Keratinocyte (primary cell): Measurements from ENCODE around the gene FAM53B. TPM values are rescaled to one million over a fixed set of nuclear protein-coding genes. Genes with fewer than 3 reads are reported as not detected.

Source experiments
- DNase-seq: peaks from one replicate; pipeline ENCODE4 v3.0.0-alpha.2; 2011; ENCODE audit warnings: low read depth, missing footprints, low spot score
- FAIRE-seq: peaks from 2 replicates; lab custom pipeline; 2011; peaks lifted over from hg19 to GRCh38; lab: Jason Lieb, UNC
- H2AFZ ChIP-seq: 2 replicates; pipeline ENCODE4 v1.6.0; 2012; ENCODE audit warnings: low read length, control low read depth, inconsistent platforms; ENCODE audit not compliant: control insufficient read depth
- H3K27ac ChIP-seq: 2 replicates; pipeline ENCODE4 v1.5.1; 2011; ENCODE audit warnings: low read length; ENCODE audit not compliant: control insufficient read depth, insufficient read depth
- H3K27me3 ChIP-seq: 3 replicates; pipeline ENCODE4 v1.6.0; 2011; ENCODE audit warnings: low read length; ENCODE audit not compliant: control insufficient read depth, insufficient read depth; ENCODE audit errors: extremely low read depth
- H3K36me3 ChIP-seq, 2 experiments: 2 replicates in 1 of 2; 3 replicates in 1 of 2; pipeline ENCODE4 v1.5.1; 2011; ENCODE audit warnings: low read length in 2 of 2, mild to moderate bottlenecking in 1 of 2; ENCODE audit not compliant: control insufficient read depth in 2 of 2, insufficient read depth in 2 of 2; ENCODE audit errors: extremely low read depth in 1 of 2
- H3K4me1 ChIP-seq: 3 replicates; pipeline ENCODE4 v1.5.1; 2011; ENCODE audit warnings: low read length; ENCODE audit not compliant: control insufficient read depth, insufficient read depth; ENCODE audit errors: extremely low read depth
- H3K4me2 ChIP-seq: 3 replicates; pipeline ENCODE4 v1.6.0; 2011; ENCODE audit warnings: low read depth, low read length; ENCODE audit not compliant: control insufficient read depth, insufficient read depth; ENCODE audit errors: extremely low read depth
- H3K4me3 ChIP-seq, 3 experiments: fragments of 200-600 bp in 1 of 3; sonication (generic) in 1 of 3; 2 replicates in 2 of 3; 3 replicates in 1 of 3; pipeline ENCODE4 v1.5.1; 2011 to 2016; ENCODE audit warnings: low read length in 3 of 3, mild to moderate bottlenecking in 3 of 3, control low read depth in 2 of 3, inconsistent platforms in 1 of 3, low read depth in 1 of 3, mixed read lengths in 1 of 3, mixed run types in 1 of 3, moderate library complexity in 1 of 3; ENCODE audit not compliant: control insufficient read depth in 2 of 3, insufficient read depth in 2 of 3; ENCODE audit errors: extremely low read depth in 1 of 3
- H3K79me2 ChIP-seq: 2 replicates; pipeline ENCODE4 v1.6.0; 2012; ENCODE audit warnings: low read length; ENCODE audit not compliant: control insufficient read depth, insufficient read depth
- H3K9ac ChIP-seq: 3 replicates; pipeline ENCODE4 v1.6.0; 2011; ENCODE audit warnings: low read length; ENCODE audit not compliant: control insufficient read depth, insufficient read depth; ENCODE audit errors: extremely low read depth
- H3K9me1 ChIP-seq: 3 replicates; pipeline ENCODE4 v1.6.0; 2011; ENCODE audit warnings: low read length; ENCODE audit not compliant: control insufficient read depth, insufficient read depth; ENCODE audit errors: extremely low read depth
- H3K9me3 ChIP-seq: 2 replicates; pipeline ENCODE4 v1.5.1; 2012; ENCODE audit warnings: low read depth, low read length; ENCODE audit not compliant: control insufficient read depth
- H4K20me1 ChIP-seq: 3 replicates; pipeline ENCODE4 v1.6.0; 2011; ENCODE audit warnings: low read length; ENCODE audit not compliant: control insufficient read depth, insufficient read depth; ENCODE audit errors: extremely low read depth
- EZH2 ChIP-seq: IDR thresholded peaks from one replicate; pipeline ENCODE4 v1.6.1; 2012; ENCODE audit warnings: inconsistent platforms, mild to moderate bottlenecking, low read length, moderate library complexity
- dilution Hi-C: fragments of 300-500 bp; cut with MboI; formaldehyde crosslinking; loops from one replicate; pipeline ENCODE4 v1.7.0; 2020; ENCODE audit warnings: low sequenced_read_pairs; ENCODE audit not compliant: extremely low pct_ligation_motif_present
- polyA plus RNA-seq, 5 experiments: library from polyadenylated mRNA; depleted of rRNA in 3 of 5; stranded (reverse) in 3 of 5; stranded (forward) in 1 of 5; unstranded in 1 of 5; fragments of >200 nt; gene quantifications; 1 replicate in 1 of 5; 2 replicates in 3 of 5; 3 replicates in 1 of 5; pipeline versions ENCODE4 v1.2.1 to v1.2.3, GENCODE V29; 2011 to 2012; ENCODE audit warnings: missing spikeins in 2 of 5, low read depth in 1 of 5, low replicate concordance in 1 of 5
- TF ChIP-seq, protein P1 (sequence below), 3 experiments: IDR thresholded peaks in 1 of 3; conservative IDR thresholded peaks in 1 of 3; optimal IDR thresholded peaks in 1 of 3; 2 replicates in 2 of 3; 3 replicates in 1 of 3; pipeline versions ENCODE3 to v1.5.1; 2011; ENCODE audit warnings: low read length in 3 of 3, mild to moderate bottlenecking in 3 of 3, moderate library complexity in 2 of 3, control low read depth in 1 of 3, inconsistent platforms in 1 of 3; ENCODE audit not compliant: insufficient read depth in 2 of 3; ENCODE audit errors: extremely low read depth in 1 of 3

Gene FAM53B
- polyA plus RNA-seq, 1 donor (not counting 4 experiments of a cell fraction or from before 2014, with no cell fraction given), result 8.6 TPM

DNA sequence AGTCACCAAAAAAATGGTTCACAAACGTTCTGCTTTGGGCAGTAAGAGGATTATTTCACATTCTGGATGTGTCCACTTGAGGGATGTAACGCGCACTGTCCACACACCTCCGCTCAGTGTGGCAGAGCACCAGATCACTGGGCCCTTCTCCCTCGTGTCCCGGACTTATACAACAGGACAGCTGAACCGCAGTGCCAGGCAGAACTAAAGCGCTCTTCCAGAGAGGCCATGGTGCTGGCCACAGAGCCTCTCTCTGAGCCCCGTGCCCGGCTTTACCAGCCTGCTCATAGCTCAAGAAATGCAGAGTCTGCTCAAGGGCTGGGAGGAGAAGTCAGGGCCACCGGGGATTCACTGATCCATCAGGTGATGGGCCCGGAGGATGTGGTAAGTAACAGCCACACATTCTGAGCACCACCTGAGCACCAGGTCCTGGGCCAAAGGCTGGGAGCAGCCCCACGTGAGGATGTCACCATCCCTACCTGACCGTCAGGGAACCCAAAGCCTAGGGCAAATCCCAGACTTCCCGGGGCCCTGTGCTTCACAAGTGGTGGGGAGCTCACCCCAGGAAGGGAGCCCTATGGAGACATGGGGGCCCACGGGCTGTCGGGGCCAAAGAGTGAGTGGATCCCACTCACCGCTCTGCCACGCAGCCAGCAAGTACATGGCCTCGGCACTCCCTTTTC lies 74.9 kb downstream of the FAM53B start:
- Histone ChIP-seq H3K27me3 (no peaks in the 10 kb centered on the region), H3K4me1 (peaks cover 5% of the 10 kb centered on the region), H3K9ac (no peak overlapping the region), H2AFZ (no peak overlapping the region), H3K36me3 (peaks cover 3 to 11% of the 10 kb centered on the region in 2 experiments), H3K27ac (no peak overlapping the region), H3K4me3 (no peak overlapping the region), H3K79me2 (peaks cover 23% of the 10 kb centered on the region), H4K20me1 (peaks cover 6% of the 10 kb centered on the region), H3K9me3 (no peaks in the 10 kb centered on the region), H3K4me2 (no peak overlapping the region), H3K9me1 (peaks cover 2% of the 10 kb centered on the region)
- TF ChIP-seq, protein P1, sequence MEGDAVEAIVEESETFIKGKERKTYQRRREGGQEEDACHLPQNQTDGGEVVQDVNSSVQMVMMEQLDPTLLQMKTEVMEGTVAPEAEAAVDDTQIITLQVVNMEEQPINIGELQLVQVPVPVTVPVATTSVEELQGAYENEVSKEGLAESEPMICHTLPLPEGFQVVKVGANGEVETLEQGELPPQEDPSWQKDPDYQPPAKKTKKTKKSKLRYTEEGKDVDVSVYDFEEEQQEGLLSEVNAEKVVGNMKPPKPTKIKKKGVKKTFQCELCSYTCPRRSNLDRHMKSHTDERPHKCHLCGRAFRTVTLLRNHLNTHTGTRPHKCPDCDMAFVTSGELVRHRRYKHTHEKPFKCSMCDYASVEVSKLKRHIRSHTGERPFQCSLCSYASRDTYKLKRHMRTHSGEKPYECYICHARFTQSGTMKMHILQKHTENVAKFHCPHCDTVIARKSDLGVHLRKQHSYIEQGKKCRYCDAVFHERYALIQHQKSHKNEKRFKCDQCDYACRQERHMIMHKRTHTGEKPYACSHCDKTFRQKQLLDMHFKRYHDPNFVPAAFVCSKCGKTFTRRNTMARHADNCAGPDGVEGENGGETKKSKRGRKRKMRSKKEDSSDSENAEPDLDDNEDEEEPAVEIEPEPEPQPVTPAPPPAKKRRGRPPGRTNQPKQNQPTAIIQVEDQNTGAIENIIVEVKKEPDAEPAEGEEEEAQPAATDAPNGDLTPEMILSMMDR (optimal IDR thresholded peaks at IDR 0.05 in 1 of 3, IDR thresholded peaks at IDR 0.05 in 1 of 3, conservative IDR thresholded peaks at IDR 0.05 in 1 of 3; ENCODE audit: extremely low read depth in 1 of 3, insufficient read depth in 2 of 3, low read length in 3 of 3), result no peak
- no peak for TF ChIP-seq EZH2
- FAIRE-seq, result no peak
- no peak for DNase-seq
- dilution Hi-C loops, result no loop called here

DNA sequence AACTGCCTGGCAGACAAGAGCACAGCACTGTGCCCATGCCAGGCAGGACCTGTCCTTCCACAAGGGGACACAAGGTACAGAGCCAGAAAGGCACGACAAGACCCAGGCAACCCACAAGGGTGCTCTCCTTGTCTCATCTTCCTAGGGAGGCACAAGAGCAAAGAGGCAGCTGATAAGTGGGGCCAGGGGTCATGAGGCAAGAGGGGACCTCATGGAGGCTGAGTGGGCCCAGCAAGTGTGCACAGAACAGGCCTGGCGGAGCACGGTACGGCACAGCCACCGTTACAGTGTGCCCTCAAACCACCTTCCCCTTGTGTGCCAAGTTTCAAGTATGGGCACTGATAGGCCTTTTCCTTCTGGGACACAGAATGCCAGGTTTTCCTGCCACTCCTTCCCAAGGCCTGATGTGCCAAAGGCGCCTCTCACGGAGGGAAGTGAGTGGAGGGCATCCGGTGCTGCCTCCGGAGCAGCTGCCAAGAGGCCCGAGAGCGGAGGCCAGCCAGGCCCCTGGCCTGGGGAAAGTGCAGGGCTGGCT lies 75.6 kb downstream of the FAM53B start:
- H4K20me1 ChIP-seq, result peaks cover 6% of the 10 kb centered on the region
- no peak overlapping the region for H2AFZ ChIP-seq
- DNase-seq (no peak), FAIRE-seq (no peak)
- no peak overlapping the region for H3K27ac ChIP-seq
- H3K4me1 ChIP-seq, result peaks cover 5% of the 10 kb centered on the region
- H3K4me2 ChIP-seq, result no peak overlapping the region
- H3K79me2 ChIP-seq, result peaks cover 20% of the 10 kb centered on the region
- no peak for TF ChIP-seq EZH2
- TF ChIP-seq, protein P1 (optimal IDR thresholded peaks at IDR 0.05 in 1 of 3, IDR thresholded peaks at IDR 0.05 in 1 of 3, conservative IDR thresholded peaks at IDR 0.05 in 1 of 3; ENCODE audit: extremely low read depth in 1 of 3, insufficient read depth in 2 of 3, low read length in 3 of 3), result no peak
- peaks cover 3 to 11% of the 10 kb centered on the region in 2 experiments for H3K36me3 ChIP-seq
- H3K9ac ChIP-seq, result no peak overlapping the region
- H3K27me3 ChIP-seq, result no peaks in the 10 kb centered on the region
- peaks cover 2% of the 10 kb centered on the region for H3K9me1 ChIP-seq
- no peak overlapping the region for H3K4me3 ChIP-seq
- H3K9me3 ChIP-seq, result no peaks in the 10 kb centered on the region
- dilution Hi-C loops, result no loop called here
